NCI-H2029 treated with DMSO at 0.1 percent for 48 hours (cell line): ENCODE results near the gene ABLIM1.

ENCODE experiments used
- DNase-seq: peaks from one replicate; lab custom pipeline; 2025; lab: John Stamatoyannopoulos, UW

ABLIM1 gene

DNA sequence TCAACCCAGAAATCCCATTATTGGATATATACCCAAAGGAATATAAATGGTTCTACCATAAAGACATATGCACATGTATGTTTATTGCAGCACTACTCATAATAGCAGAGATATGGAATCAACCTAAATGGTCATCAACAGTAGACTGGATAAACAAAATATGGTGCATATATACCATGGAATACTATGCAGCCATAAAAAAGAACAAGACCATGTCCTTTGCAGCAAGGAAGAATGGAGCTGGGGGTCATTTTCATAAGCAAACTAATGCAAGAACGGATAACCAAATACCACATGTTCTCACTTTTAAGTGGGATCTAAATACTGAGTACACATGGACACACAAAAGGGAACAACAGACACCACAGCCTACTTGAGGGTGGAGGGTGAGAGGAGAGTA is 251.6 kb downstream of the ABLIM1 start:
- DNase-seq = no peak

DNA sequence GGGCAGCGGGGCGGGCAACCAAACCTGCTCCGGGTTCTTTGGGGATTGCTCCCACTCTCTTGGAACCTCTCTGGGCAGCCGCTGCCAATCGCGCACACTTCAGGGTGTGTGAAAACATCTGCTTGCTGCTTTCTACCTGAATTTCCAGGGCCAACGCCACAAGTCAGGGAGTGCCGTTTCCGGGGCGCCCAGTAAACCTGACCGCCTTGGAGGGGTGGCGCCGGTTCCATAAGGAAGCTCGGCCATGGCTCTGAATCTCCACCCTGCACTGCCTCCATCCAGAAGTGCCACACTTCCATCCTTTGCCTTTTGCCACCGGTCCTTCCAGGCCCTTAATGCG is 253.1 kb downstream of the ABLIM1 start:
- DNase-seq = no peak

DNA sequence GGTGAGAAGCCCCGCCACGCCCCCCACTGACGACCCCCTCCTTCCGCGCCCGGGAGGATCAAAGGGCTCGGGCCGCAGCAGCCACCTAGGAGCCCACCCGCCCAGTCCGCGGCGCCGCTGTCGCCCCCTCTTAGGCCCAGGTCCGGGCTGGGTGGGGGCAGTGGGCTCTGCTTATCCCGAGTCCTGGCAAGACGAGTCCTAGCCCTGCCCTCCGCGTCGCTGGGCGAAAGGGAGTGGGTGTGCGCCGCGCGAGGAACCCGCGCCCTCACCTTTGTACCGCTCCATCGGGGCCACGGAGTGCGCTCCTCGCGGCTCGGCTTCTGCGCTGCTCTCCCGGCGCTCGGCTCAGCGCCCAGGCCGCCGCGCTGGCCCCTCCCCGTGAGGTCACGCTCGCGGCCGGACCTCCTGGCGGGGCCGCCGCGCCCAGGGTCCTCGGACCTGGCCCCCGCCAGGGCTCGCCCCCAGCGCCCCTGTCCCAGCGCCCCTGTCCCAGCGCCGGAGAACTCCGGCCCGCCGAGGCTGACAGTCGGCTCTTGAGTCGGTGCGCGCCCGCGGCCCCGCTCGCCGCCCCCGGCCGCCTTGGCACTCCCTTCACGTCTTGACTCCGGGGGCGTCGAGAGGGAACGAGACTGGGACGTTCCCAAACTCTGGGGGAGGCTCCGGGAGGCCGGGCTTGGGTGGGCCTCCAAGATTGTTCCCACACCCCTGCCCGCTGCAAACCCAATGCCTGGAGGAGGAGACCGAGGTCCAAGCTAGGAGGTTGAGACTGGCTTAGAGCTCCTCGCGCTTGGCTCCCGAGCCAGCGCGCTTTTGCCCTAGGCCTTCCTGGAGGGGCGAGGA is 253.7 kb downstream of the ABLIM1 start, which contains the start of gene AFAP1L2:
TSS of gene AFAP1L2 (minus strand) at position 332 of the 840 bp plus-strand sequence. CDS start at position 285, 47 bp downstream.
- DNase-seq = no peak

DNA sequence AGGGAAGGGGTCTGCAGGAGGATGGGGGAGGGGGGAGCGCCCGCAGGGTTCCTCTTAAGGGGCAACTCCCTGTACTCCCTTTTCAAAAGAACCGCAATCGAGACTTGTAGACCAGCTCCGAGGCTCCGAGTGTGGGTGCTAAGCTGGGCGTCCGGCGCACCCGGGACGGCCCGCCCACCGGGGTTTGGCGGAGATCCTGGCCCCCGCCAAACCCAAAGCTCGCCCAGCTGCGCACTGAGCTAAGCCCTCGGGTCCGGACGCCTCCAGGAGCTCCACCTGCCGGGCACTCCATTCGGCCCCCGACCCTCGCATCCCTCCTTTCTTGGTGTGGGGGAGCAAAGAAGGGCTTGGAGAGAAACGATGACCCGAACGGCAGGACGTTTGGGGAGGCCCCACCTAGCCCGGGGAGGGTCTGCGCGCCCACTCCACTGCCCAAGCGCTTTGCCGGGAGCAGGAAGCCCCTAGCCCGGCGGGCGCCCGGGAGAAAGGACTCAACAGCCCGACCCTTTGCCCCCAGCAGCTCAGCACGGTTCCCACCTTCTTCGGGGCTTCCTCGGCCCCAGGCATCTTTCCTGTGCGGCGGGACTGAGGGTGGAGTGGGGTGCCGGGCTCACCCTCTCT is 254.4 kb downstream of the ABLIM1 start:
- no peak for DNase-seq

- DNase-seq = no peak
Observed at GRCh38 chr10:114402871-114403540, 255.1 kb downstream of the ABLIM1 start.

GRCh38 chr10:114402233-114402632 is 255.8 kb downstream of the ABLIM1 start:
- no peak for DNase-seq

DNA sequence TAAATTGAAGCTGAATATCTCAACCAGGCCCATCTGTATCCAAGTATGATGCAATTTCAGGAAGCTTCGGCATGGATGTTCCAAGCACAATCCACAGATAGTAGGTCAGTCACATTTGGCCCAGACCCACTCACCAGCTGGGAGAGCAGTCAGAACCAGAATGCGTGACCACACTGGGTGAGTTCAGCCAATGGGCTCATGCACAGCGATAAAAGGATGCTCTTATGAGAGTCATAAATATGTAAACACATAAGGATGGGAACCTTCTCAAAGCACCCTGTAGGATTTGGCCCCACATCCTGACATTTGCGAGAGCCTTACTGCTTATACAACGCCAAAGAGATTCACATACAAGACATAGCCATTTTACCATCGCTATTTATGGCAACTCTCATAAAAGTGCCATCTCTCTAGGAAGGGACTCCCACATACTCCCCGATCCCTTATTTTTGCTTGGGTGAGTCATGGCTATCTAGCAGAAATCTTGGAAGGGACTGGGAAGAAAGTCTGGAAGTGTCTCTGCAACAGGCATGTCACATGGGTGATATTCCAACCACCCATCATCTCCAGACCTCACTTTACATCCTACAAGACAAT is 256.8 kb downstream of the ABLIM1 start:
- DNase-seq = no peak

DNA sequence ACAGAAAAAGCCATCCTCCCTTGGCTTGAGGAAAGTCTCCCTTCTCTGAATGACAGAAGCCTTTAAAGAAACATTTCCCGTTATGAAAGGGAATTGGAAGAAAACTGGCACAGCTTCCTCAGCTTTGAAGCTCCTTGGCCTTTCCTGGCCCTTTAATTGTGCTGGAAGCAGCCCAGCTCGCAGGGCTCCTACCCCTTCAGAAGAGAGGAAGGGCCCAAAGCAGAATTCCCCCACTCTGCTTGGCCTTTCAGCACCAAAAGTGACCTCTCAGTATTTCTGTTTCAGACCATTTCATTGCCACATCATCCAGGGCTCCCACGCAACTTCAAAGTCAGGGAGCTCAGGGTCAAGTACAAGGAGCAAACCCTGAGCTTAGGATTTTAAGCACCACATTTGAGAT is 258.0 kb downstream of the ABLIM1 start:
- no peak for DNase-seq

DNA sequence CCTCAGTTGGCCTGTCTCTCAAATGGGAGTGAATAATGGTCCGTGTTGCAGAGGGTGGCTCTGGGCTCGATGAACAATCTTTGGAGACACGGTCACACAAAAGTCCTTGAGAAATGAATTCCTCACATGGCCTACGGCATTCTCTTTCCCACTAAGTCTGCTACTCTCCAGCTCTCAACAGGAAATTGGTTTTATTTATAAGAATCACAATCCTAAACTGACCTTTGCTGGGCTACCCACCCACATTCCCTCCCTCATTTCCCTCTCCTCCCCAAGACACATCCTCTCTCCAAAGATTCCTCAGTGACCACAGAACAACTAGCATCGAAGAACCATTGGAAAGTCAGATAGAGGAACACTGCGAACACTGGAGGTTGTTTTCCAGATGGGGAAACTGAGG is 258.5 kb downstream of the ABLIM1 start:
- no peak for DNase-seq

DNA sequence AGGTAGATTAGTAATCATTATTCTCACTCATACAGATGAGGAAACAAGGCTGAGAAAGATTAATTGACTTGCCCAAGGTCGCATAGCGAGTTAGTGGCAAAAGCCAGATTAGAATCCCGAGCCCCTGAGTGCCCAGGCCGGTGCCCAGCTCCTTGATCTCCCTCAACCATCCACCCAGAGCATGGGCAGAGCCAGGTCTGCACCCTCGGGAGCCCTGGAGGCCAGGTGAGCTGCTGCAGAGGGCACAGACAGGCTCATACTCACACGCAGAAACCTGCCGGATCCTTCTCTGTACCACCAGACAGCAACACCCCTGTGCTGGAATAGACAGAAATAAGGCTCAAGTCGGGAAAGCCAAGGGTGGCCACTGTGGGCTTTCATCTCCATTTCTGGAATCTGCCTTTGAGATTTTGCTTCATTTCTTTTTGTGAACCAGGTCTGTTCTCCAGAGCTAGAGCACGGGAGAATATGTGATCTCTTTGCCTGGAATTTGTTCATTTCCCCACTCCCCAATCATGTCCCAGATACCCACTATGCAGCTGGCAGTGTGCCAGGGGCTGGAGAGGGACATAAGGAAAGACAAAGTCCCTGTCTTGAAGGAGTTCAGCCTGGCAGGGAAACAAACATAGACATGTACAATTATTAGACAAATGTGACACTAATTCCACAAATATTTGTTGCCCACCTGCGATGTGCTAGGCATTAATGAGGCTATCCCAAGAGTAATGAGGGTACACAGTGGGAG is 259.3 kb downstream of the ABLIM1 start:
- DNase-seq = no peak

- no peak for DNase-seq
Observed at GRCh38 chr10:114397651-114398145, 260.4 kb downstream of the ABLIM1 start.

- no peak for DNase-seq
Observed at GRCh38 chr10:114396464-114396863, 261.6 kb downstream of the ABLIM1 start.

- DNase-seq = no peak
Observed at GRCh38 chr10:114395366-114396022, 262.6 kb downstream of the ABLIM1 start.

- no peak for DNase-seq
Observed at GRCh38 chr10:114394531-114394930, 263.5 kb downstream of the ABLIM1 start.

DNA sequence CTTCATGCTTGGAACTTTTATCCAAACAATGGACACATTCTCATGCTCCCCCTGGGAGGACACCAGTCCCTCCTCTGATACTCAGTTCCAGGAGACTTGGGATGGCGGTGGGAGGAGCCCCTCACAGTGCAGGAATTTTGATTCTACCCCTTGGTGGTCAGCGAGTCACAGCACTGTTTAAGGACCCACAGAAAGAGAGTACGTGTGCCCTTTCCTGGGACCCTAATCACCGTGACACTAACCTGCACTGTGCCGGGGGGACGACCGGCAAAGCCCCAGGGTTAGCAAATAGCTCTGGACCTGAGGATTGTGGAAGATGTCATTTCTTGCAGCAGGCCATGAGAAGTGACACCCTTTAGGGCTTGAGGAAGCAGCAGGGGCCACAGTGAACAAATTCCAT is 264.2 kb downstream of the ABLIM1 start:
- DNase-seq = no peak

DNA sequence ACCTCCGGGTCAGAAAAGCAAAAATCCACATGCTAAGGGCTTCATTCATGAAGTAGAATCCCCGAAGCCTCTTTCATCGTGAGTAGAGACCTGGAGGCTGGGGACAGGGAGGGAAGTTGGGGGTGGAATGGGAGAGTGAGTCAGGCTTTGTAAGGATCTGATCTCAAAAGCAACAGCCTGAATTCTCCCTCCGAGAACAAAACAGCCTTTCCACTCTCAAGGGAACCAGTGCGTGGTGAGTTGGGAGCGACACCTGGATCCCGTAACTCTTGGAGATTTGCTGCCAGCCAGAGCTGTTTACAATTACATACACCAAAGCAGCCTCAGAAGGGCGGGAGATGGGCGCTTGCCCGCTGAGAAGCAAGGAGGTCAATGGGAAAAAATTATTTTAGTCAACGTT is 264.6 kb downstream of the ABLIM1 start:
- no peak for DNase-seq

GRCh38 chr10:114392112-114392835 is 265.8 kb downstream of the ABLIM1 start:
- no peak for DNase-seq

GRCh38 chr10:114391599-114391998 is 266.5 kb downstream of the ABLIM1 start:
- no peak for DNase-seq

DNA sequence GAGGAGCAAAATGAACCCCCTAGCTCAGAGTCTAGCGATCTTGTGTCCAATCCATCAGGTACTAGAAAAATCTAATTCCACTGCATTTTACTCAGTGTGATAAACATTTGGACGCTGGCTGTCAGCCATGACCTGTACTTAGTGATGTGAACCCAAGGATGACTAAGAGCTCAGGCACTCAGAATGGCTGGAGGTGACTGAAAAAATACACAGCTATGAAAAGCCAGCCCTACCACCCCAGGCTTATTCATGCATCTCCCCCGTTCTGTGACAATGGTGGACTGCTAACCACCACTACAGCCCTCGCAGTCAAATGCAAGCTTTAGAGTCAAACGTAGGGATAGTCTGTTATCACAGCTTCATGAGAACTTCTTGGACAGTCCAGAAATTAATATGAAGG is 268.6 kb downstream of the ABLIM1 start:
- DNase-seq = no peak

DNA sequence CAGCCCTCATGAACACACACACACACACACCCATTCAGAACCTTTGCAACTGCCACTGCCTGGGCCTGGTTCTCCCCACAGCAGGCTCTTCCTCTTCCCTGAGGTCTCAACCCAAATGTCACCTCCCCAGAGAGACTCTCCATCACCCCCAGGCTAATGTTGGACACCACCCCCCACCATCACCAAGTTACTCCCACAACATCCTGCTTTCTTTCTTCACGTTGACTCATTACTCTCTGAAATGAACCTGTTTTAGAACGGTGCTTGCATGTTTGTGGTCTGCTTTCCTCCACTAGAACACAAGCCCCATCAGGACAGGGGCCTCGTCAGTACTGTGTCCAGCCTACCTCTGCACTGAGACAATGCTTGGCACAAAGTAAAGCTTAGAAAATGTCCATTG is 269.8 kb downstream of the ABLIM1 start:
- DNase-seq = no peak

- DNase-seq = no peak
Observed at GRCh38 chr10:114387784-114388183, 270.3 kb downstream of the ABLIM1 start.
